ENCODE data around the gene PDCL3.

GRCh38 chr2:100526868-100527267 lies 35.9 kb upstream of the PDCL3 start:
- TF ChIP-seq, protein P1, sequence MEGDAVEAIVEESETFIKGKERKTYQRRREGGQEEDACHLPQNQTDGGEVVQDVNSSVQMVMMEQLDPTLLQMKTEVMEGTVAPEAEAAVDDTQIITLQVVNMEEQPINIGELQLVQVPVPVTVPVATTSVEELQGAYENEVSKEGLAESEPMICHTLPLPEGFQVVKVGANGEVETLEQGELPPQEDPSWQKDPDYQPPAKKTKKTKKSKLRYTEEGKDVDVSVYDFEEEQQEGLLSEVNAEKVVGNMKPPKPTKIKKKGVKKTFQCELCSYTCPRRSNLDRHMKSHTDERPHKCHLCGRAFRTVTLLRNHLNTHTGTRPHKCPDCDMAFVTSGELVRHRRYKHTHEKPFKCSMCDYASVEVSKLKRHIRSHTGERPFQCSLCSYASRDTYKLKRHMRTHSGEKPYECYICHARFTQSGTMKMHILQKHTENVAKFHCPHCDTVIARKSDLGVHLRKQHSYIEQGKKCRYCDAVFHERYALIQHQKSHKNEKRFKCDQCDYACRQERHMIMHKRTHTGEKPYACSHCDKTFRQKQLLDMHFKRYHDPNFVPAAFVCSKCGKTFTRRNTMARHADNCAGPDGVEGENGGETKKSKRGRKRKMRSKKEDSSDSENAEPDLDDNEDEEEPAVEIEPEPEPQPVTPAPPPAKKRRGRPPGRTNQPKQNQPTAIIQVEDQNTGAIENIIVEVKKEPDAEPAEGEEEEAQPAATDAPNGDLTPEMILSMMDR (IDR thresholded peaks at IDR 0.05), result no peak
- no peak for TF ChIP-seq POLR2A (IDR thresholded peaks at IDR 0.05)

Measured in ovary (tissue), 3 donors.